VCaP (cell line): ENCODE results near the gene NPIPB13.
"Not testable (repeated sequence)": the region's sequence is repeated elsewhere in the genome, so short reads cannot be mapped to it uniquely, and the experiment has no call there.

Experiments used
- H3K27ac ChIP-seq: fragments of 450-650 bp; 2 replicates; pipeline ENCODE4 v1.5.1; 2017

The NPIPB13 gene

DNA sequence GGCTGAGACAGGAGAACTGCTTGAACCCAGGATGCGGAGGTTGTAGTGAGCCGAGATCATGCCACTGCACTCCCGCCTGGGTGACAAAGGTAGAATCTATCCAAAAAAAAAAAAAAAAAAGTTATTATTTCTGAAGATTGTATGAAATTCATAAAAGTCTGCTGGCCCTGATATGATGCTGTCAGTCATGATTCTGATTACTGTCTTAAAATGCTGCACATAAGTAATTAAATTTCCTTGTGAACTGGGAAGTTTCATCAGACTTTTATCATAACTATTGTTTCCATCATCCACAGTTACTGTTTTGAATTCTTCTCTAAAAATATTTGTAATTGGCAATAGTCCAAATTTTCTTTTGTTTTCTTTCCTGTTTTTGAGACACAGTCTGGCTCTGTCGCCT lies at the start of gene NPIPB13:
Gene NPIPB13 (minus strand): TSS at position 101 of the 400 bp plus-strand sequence. CDS start 2,906 bp downstream, outside the sequence.
- H3K27ac ChIP-seq = not testable (repeated sequence)

- H3K27ac ChIP-seq = not testable (repeated sequence)
Observed at GRCh38 chr16:30282357-30282756, 34.1 kb upstream of the NPIPB13 start.

DNA sequence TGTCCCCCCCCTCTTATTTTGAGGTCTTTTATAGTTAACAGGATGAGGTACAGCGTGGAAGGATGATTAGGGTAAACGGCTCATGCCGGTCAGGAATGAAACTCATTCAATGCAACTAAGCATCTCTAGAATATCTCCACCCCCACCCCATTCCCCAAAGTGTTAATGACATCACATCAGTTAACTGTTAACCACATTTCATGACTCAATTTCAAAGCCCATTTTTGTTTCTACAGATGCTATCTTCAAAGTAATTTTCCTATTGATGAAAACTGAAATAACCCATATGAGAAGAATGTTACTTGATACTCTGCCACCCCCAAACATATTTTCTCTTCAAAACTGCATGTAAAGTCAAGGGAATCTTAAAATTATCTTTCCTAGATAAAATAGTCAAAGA lies 30.2 kb upstream of the NPIPB13 start:
- not testable (repeated sequence) for H3K27ac ChIP-seq

DNA sequence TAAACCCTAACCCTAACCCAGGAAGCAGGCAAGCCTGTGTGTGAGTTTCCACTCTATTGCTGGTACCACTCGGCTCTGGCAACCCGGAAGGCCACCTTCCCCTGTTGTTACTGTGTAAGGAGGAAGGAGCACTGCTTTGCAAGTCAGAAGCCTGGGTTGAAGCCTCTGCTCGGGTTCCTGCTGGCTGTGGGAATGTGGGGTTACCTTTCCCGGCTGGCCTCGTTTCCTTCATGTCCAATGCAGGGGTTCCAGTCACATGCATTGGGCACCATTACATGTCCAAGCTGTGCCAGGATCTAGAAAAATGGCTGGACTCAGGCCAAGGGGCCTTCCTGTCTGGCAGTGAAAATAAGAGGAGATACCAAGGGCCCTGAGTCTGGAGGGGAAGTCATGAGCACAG lies 31.2 kb downstream of the NPIPB13 start:
- H3K27ac ChIP-seq = not testable (repeated sequence)

GRCh38 chr16:30211414-30211813 lies 36.9 kb downstream of the NPIPB13 start:
- not testable (repeated sequence) for H3K27ac ChIP-seq

DNA sequence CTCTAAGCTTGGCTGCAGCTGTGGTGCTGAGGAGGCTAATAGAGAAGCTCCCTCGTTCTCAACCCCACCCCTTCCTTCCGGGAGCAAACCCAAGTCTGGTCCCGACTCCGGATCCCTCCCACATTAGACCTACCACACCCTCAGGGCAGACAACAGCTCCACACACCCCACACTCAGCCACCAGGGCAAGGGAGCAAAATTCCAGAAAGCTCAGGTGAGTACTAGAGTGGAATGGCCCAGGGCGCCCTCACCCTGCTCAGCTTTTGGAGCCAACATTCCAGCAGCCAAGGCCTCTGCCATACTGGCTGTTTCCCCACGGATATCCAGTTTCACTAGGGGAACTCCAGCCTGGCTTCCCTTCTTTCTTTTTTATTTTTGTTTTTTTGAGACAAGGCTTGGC lies 39.2 kb downstream of the NPIPB13 start:
- H3K27ac ChIP-seq = not testable (repeated sequence)

GRCh38 chr16:30207063-30207704 lies 41.1 kb downstream of the NPIPB13 start:
- not testable (repeated sequence) for H3K27ac ChIP-seq

DNA sequence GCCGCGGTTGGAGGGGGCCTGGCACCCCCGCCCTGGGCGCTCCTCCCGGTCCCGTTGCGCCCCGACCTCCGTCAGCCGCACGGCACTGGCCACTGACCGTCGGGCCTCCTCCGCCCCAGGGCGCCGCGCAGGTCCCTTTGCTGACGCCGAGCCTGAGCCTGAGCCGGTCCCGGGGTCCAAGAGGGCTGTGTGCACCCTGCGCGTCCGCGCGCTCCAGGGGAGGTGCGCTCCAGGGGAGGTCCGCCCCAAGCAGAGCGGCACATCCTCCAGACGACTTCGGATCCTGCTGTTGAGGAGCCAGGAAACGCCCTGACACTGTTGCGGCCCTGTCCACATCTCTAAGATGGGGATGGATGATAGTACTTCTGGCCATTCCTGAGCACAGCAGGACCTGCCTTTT lies 42.0 kb downstream of the NPIPB13 start:
- not testable (repeated sequence) for H3K27ac ChIP-seq

DNA sequence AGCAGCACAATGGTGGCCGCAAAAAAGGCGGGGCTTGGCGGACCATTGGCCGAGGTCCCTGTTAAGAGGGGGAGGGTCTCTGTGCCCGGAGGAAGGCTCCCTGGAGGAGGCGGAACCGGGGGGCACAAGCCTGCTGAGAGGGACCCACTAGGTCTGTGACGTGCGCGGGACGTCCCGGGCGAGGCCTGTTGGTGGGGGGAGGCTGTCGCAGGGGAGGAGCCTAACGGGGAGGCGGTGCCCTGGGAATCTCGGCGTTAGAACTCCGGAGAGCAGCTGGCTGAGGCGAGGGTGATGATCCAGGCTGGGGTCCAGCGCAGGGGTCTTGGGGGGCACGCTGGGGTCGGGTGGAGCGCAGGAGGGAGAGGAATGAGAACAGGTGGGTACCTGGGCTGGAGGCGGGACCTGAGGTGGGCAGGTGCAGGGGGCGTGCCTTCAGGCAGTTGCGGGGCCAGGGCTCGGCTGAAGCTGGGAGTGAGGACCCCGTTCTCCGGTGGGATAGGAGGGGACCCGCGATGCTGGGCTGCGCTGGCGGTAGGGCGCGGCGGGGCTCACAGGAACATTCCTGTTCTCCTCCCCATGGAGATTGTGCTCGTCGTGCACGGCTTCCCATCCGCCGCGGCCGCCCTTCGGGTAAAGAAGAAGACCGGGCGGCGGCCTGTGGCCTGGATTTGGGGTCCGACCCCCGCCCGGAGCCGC lies 42.6 kb downstream of the NPIPB13 start:
- H3K27ac ChIP-seq = not testable (repeated sequence)

DNA sequence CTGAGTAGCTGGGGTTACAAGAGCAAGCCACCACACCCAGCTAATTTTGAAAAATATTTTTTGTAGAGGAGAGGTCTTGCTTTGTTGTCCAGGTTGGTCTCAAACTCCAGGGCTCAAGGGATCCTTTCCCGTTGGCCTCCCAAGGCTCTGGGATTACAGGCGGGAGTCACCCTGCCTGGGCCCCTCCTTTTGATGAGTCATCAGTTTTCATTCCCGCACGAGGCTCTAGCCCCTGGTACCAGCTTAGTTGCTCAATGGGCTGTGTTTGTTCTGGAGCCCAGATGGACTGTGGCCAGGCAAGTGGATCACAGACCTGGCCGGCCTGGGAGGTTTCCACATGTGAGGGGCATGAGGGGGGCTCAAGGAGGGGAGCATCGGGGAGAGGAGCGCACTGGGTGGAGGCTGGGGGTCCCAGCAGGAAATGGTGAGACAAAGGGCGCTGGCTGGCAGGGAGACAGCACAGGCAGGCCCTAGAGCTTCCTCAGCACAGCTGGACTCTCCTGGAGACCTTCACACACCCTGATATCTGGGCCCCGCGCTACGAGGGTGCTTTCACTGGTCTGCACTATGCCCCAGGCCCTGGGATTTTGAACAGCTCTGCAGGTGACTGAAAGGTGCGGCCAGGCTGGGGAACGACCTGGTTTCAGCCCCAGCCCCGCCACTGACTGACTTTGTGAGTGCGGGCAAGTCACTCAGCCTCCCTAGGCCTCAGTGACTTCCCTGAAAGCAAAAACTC lies 48.5 kb downstream of the NPIPB13 start:
- not testable (repeated sequence) for H3K27ac ChIP-seq

GRCh38 chr16:30199049-30199448 lies 49.2 kb downstream of the NPIPB13 start, which contains the start of gene SULT1A3:
Gene SULT1A3, plus strand, starts transcription at chr16:30199255. Its CDS starts 1,474 bp downstream, at chr16:30200729.
- H3K27ac ChIP-seq = not testable (repeated sequence)
